IPS-18c (cell line): ENCODE measurements around the gene ATF5.
"Not testable (repeated sequence)": the region's sequence is repeated elsewhere in the genome, so short reads cannot be mapped to it uniquely, and the experiment has no call there.

Source experiments
- H3K4me3 ChIP-seq: 2 replicates; pipeline ENCODE4 v1.7.0; 2013; ENCODE audit warnings: low read depth, mild to moderate bottlenecking, low read length, moderate library complexity; ENCODE audit not compliant: insufficient read depth
- H3K9me3 ChIP-seq: one replicate; pipeline ENCODE4 v1.6.1; 2013; ENCODE audit warnings: mild to moderate bottlenecking, low read length, moderate library complexity; ENCODE audit not compliant: control insufficient read depth, insufficient read depth

ATF5 gene

GRCh38 chr19:49953416-49953815 lies 24.4 kb downstream of the ATF5 start:
- no peak overlapping the region for H3K4me3 ChIP-seq
- H3K9me3 ChIP-seq: no peaks in the 10 kb centered on the region

- no peak overlapping the region for H3K4me3 ChIP-seq
- H3K9me3 ChIP-seq: no peaks in the 10 kb centered on the region
These were observed 25.3 kb downstream of the ATF5 start for GRCh38 chr19:49954092-49954829.

DNA sequence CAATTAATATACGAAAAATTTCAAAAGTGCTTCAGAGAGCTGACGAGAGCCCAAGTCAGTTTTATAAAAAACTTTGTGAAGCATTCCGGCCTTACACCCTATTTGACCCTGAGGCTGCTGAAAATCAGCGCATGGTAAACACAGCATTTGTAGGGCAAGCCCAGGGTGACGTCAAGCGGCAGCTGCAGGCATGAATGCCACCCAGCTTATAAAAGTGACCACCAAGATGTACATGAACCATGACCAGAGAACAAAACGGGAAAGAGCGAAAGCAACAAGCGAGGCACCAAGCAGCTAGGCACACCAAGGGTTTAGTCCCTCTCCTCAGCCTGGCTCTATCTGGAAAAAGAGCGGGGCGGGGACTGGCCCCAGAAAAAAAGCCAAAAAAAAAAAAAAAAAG lies 25.9 kb downstream of the ATF5 start:
- no peak overlapping the region for H3K4me3 ChIP-seq
- H3K9me3 ChIP-seq: no peaks in the 10 kb centered on the region

DNA sequence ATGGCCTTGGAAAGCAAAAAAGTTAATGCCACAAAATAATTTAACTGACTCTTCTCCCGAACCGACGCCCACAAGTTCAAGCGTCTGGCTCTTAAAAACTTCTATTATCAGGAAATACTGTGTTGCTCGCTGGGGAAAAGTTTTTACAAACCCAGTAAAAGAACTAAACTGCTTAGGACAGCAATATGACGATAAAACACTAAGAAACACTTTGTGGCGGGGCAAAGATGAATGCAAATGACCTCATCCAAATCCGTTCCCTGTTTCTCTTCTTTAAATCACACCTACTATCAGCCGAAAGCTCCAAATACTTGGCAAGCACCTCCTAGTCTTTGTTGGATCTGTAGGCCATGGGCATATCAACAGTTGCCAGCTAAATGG lies 27.1 kb downstream of the ATF5 start:
- no peak overlapping the region for H3K4me3 ChIP-seq

DNA sequence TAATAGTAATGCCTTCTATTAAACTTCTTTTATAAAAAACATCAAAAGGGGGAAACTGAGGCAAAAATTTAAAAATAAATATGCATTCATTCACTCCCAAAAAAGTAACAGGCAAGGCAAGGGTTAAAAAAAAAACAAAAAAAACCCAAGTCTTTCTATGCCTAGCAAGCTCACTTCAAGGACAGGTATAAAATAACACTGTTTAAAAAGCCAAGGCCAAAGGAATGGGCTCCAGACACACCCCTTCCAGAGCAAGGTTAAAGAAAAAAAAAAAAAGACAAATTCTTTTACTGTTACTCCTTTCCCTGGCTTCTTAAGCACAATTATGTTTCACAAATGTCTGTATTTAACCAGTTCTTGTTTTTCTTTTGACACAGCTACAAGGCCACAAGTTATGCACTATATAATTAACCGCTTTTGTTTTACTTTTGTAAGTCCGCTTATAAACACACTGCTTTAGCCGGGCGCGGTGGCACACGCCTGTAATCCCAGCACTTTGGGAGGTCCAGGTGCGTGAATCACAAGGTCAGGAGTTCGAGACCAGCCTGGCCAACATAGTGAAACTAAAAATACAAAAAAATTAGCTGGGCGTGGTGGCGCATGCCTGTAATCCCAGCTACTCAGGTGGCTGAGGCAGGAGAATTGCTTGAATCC lies 28.4 kb downstream of the ATF5 start:
- Histone ChIP-seq H3K9me3 (peaks cover 2% of the 10 kb centered on the region), H3K4me3 (no peak overlapping the region)

More for the DNA sequence above, 27.1 kb downstream of the ATF5 start:
- H3K9me3 ChIP-seq: no peaks in the 10 kb centered on the region

- not testable (repeated sequence) for H3K9me3 ChIP-seq, H3K4me3 ChIP-seq
These were observed 29.1 kb downstream of the ATF5 start for GRCh38 chr19:49958144-49958543.

DNA sequence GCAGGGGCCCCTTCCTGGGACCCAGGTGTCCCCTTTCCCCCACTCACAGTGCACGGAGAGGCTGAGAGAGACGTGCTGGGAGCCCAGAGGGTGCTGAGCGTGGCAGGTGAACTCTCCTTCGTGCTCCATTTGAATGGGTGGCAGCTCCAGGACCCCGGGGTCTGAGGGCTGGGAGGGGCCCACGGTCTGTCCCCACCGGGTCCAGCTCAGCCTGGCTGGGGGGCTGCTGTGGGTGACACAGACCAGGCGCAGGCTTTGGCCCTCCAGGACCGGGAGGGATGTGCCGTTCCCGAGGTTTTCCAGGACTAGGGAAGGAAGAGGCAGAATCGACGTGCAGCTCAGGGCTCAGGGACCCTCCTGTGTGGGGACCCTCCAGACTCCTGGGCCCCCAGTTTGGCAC lies 29.6 kb downstream of the ATF5 start:
- H3K4me3 ChIP-seq, H3K9me3 ChIP-seq: not testable (repeated sequence)

DNA sequence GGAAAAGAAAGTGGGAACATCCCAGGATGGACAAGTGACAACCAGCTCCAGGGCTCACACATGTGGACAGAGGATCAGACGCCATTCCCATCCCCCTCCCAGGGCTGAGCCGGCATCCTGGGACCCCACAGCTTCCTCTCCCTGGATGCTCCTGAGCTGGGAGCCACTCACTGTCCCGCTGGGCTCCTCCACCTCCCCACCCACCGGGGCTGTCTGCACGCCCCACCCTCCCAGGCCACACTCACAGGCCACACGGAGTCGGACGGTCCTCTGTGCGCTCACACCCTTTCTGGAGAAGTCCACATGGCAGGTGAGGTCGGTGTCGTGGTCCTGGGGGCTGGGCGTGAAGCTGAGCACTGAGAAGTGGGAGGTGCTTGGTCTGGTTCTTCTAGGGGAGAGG lies 30.9 kb downstream of the ATF5 start:
- H3K4me3 ChIP-seq, H3K9me3 ChIP-seq: not testable (repeated sequence)

GRCh38 chr19:49960980-49961379 lies 32.0 kb downstream of the ATF5 start, which contains the start of gene SIGLEC11:
Gene SIGLEC11, minus strand, starts transcription at chr19:49961172. Its CDS starts 91 bp downstream, at chr19:49961081.
- not testable (repeated sequence) for H3K9me3 ChIP-seq, H3K4me3 ChIP-seq

- H3K9me3 ChIP-seq: peaks cover 6% of the 10 kb centered on the region
- no peak overlapping the region for H3K4me3 ChIP-seq
These were observed 39.4 kb downstream of the ATF5 start for GRCh38 chr19:49968279-49968922.

DNA sequence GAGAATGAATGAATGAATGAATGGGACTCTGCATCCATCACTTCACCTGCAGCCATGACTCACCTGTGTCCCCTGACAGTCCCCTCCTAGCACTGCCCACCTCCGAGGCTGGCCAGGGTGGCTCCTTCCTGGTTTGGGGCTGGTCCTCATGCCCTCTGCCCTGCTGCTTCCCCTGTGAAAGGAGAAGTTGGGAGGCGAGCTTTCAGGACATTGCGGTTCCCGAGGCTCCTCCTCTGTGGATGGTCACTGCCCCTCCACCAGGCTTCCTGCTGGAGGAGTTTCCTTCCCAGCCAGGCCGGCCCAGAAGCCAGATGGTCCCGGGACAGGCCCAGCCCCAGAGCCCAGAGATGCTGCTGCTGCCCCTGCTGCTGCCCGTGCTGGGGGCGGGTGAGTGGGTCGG lies 40.4 kb downstream of the ATF5 start:
- H3K9me3 ChIP-seq, H3K4me3 ChIP-seq: not testable (repeated sequence)

- no peaks in the 10 kb centered on the region for H3K9me3 ChIP-seq
- no peak overlapping the region for H3K4me3 ChIP-seq
These were observed 43.0 kb downstream of the ATF5 start for GRCh38 chr19:49971991-49972411.

GRCh38 chr19:49972841-49973240 lies 43.8 kb downstream of the ATF5 start:
- Histone ChIP-seq H3K9me3 (no peaks in the 10 kb centered on the region), H3K4me3 (no peak overlapping the region)

DNA sequence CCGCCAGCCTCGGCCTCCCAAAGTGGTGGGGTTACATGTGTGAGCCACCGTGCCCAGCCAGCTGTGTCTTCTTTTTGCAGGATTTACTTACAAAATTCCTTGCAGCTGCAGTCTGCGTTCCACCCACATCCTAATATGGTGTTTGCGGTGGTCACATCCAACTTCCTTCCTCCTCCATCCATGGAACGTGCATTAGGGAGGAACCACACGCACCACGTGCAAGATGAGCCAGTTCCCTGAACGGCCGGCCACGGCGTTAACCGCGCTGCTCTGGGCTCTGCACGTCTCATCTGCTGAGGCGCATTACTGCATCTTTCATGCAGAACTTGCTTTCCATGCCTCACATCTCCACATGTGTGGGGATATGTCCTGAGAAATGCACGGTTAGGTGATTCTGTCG lies 45.0 kb downstream of the ATF5 start:
- no peaks in the 10 kb centered on the region for H3K9me3 ChIP-seq
- H3K4me3 ChIP-seq: no peak overlapping the region

GRCh38 chr19:49975051-49975450 lies 46.0 kb downstream of the ATF5 start:
- no peak overlapping the region for H3K4me3 ChIP-seq
- H3K9me3 ChIP-seq: no peaks in the 10 kb centered on the region

DNA sequence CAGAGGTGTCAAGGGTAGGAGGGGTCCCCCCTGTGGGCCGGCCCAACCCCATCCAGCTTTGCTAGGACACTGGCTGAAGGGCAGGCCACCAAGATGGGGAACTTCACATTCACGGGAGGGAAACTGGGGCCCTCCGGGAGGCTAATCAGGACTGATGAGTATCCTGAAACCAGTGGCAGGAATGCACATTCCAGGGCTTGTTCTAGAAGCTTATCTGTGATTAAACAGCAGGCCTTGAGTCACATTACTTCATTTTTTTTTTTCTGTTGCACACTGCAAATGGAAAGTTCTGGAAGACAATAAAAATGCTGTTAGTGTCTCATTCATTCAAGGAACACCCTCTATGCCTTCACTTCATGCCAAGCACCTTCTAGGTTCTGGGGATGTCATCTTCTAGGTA lies 47.5 kb downstream of the ATF5 start:
- Histone ChIP-seq H3K9me3 (no peaks in the 10 kb centered on the region), H3K4me3 (no peak overlapping the region)

- no peaks in the 10 kb centered on the region for H3K9me3 ChIP-seq
- H3K4me3 ChIP-seq: no peak overlapping the region
These were observed 48.1 kb downstream of the ATF5 start for GRCh38 chr19:49977076-49977475.

DNA sequence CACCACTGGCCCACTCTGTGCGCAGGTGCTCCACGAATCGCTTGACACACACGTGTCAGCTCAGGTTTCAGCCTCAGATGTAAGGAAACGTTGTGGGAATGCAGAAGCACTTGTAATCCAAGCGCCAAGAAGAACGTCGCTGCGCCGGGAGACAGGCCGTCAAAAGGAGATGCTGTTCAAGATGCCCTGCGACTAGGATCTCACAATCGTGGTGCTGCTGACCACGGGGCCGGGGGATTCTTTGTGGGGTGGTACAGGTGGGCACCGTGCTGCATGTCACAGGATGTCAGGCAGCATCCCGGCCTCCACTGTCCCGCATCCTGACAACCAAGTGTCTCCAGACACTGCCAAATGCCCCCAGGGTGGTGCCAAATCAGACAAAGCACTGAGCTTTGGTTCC lies 48.9 kb downstream of the ATF5 start:
- H3K4me3 ChIP-seq: no peak overlapping the region
- no peaks in the 10 kb centered on the region for H3K9me3 ChIP-seq
